Left lobe of liver (tissue), 2 donors: Measurements from ENCODE around the gene SPATA31E1. TPM values are rescaled to one million over a fixed set of nuclear protein-coding genes. Genes with fewer than 3 reads are reported as not detected.
"Not testable (repeated sequence)": the region's sequence is repeated elsewhere in the genome, so short reads cannot be mapped to it uniquely, and the experiment has no call there.

Experiments
- ATAC-seq: fragments of 200-7000 bp; cut with Tn5 transposase; one replicate; pipeline ENCODE4 v1.9.1; 2020; ENCODE audit warnings: mild to moderate bottlenecking, moderate library complexity
- DNase-seq: peaks from one replicate; pipeline ENCODE4 v3.0.0-alpha.2; 2020; ENCODE audit warnings: low spot score
- total RNA-seq: library from RNA; stranded (reverse); gene quantifications from one replicate; pipeline ENCODE4 v1.2.1, GENCODE V29; 2021
- donor health status: DM: no; HTN: no; CAD: no; lungs with moderate emphysema.
- donor health status: DM: no; HTN: yes; CAD: no.

Gene SPATA31E1
- total RNA-seq, 1 donor from 2014 or later, result not detected

DNA sequence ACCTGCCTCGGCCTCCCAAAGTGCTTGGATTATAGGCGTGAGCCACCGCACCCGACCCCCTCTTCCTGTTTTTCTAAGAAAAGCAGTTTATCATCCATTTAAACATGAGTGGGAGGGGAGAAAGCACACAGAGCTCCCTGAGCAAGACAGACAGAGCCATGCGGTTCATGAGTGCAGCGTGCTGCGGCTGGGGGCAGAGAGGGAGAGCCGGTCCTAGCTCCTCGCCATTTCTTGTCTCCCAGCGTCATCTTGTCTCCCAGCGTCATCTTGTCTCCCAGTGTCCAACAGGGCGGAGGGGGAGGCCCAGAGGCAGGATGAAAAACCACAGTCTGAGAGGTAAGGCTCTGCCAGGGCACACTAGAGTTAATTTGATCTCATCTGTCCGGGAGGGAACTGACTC is 36.3 kb downstream of the SPATA31E1 start:
- not testable (repeated sequence) for DNase-seq, ATAC-seq

DNA sequence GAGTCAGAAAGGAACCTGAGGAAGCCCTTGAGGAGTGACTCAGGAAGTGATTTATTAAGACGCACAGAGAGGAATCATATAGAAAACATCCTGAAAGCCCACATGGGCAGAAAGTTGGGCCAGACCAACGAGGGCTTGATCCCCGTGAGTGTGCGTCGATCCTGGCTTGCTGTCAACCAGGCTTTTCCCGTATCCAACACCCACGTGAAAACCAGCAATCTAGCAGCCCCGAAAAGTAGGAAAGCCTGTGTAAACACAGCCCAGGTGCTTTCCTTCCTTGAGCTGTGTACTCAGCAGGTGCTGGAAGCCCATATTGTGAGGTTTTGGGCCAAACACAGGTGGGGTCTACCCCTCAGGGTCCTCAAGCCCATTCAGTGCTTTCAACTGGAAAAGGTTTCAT is 38.9 kb downstream of the SPATA31E1 start:
- not testable (repeated sequence) for DNase-seq, ATAC-seq

DNA sequence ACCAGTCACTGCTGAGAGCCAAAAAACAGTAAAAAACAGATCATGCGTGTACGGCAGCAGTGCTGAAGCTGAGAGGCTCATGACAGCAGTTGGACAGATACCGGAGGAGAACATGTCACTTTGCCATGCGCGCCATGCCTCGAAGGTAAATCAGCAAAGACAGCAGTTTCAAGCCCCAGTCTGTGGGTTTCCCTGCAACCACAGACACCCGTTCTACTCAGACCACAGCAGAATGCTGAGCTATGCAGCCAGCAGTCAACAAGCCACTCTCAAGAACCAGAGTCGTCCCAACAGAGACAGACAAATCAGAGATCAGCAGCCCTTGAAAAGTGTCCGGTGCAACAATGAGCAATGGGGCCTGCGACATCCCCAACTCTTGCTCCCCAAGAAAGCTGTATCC is 40.3 kb downstream of the SPATA31E1 start:
- not testable (repeated sequence) for ATAC-seq

DNA sequence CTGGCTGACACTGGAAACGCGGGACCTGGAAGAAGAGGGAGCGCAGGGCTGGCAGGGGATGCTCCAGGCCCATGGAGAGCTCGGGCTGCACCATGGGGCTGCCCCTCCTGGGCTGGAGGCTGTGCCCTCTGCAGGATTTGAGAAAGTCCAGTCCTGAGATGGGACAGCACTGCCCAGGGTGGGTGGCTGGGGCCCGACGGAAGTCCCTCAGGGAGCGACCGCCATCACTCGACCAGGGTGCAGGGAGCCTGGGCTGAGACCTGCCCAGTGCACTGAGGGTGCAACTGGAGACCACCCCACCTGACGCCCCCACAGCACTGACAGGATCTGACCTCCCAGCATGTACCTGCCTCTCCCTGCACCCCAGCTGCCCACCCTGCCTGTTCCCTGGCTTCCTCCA is 42.2 kb downstream of the SPATA31E1 start:
- DNase-seq, ATAC-seq: not testable (repeated sequence)

More for the DNA sequence above, 40.3 kb downstream of the SPATA31E1 start:
- DNase-seq, result not testable (repeated sequence)

DNA sequence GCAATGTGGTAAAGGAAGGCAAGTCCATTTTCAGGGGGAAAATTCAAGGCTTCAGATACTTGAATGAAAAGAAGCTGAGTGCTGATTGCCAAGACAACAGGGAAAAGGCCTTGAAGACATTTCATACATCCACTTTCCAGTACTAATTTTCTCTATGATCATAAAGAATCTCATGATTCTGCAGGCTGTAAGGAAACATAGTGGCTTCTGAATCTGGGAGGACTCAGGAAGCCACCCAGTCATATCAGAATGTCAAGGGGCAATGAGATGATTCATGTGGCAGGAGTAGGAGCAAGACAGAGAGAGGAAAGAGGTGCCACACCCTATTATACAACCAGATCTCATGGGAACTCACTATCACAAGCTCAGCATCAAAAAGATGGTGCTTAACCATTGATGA is 46.5 kb downstream of the SPATA31E1 start:
- not testable (repeated sequence) for DNase-seq, ATAC-seq

DNA sequence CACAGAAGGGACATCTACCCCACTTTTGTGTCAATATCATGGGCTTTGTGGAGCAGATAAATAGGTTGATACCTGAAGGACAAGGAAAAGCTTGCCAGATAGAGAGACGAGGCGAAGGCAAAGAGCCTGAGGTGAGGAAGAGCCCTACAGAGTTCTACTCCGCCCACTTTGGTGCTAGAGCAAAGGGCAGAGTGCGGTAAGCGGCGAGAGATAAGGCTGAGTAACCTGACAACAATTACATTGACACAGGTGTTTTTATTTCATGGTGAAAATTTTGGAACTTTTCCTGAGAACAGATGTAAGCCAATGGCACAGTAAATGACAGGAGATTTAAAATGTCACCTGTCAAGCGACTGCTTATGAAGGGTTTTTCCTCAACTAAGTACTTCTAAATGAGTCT is 51.8 kb downstream of the SPATA31E1 start:
- DNase-seq, ATAC-seq: not testable (repeated sequence)

DNA sequence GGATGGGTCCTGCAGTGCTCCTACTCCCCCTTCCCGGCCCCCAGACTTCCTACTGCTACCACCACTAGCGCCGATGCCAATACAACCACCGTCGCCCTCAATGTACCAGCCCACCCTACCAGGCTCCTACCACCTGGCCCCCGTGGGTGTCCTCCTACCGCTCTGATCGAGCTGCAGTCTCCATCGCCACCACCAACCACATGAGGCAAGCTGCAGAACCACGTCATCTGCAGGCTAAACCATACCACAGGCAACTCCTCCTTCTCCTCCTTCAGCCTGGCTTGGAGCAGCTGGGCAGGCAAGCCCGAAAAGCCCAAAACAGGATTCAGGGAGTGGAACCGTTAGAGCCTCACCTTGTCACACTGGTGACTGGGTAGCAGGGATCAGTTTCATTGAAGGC is 54.7 kb downstream of the SPATA31E1 start:
- not testable (repeated sequence) for DNase-seq, ATAC-seq

DNA sequence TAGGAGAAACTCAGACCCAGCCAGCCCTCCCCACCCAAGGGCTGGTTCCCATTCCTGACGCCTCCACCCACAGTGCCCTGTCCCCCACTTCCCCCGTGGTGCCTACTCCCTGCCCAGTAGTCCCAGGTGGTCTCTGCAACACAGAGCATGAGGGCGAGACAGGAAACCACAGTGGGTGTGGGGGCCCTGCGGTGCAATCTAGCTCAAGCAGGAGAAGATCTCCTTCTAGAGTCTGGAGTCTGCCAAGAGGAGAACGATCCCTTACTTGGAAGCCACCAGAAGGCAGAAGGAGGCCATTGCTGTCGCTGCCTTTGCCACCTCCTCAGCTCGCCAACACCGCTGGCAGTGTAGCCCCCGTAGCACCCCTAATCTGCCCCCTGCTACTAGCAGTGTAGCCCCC is 55.2 kb downstream of the SPATA31E1 start:
- ATAC-seq, result not testable (repeated sequence)

DNA sequence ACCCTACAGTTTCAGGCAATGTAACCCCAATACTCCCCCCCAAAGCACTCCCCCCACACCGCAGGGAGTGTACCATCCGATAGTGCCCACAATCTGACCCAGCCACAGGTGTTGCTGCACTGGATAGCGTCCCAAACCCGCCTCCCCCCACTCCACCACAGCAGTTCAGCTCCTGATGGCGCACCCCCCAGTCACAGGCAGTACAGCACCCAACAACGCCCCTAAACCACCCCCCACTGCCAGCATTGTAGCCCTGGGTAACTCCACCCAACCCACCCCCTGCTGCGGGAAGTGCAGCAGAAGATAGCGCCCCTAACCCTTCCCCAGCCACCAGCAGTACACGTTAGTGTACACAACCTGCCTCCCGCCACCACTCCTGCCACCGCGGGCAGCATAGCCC is 55.7 kb downstream of the SPATA31E1 start:
- not testable (repeated sequence) for ATAC-seq, DNase-seq

More for the DNA sequence above, 55.2 kb downstream of the SPATA31E1 start:
- DNase-seq, result not testable (repeated sequence)

Other genes with a start within 250 kb of the SPATA31E1 start
- gene CTSL, start 156.8 kb upstream of the SPATA31E1 start, total RNA-seq, result 152 TPM
- gene SPATA31C1, start 35.1 kb downstream of the SPATA31E1 start, total RNA-seq, result not detected
- 2.7 TPM for gene CDK20, start 91.7 kb downstream of the SPATA31E1 start, total RNA-seq